Endothelial cell of umbilical vein (primary cell): ENCODE results near the gene CDH23.

Experiments used
- CTCF ChIP-seq, 2 donors: IDR thresholded peaks; 1 replicate in 1 of 2; 2 replicates in 1 of 2; pipeline ENCODE4 v1.5.1; 2011; ENCODE audit warnings: low read length in 2 of 2, mild to moderate bottlenecking in 2 of 2, moderate library complexity in 2 of 2, control low read depth in 1 of 2, inconsistent platforms in 1 of 2, low read depth in 1 of 2; ENCODE audit not compliant: insufficient read depth in 1 of 2; ENCODE audit errors: extremely low read depth in 1 of 2
- EZH2 ChIP-seq: IDR thresholded peaks from 2 replicates; pipeline ENCODE4 v1.6.1; 2012; ENCODE audit warnings: borderline replicate concordance, low read depth, mild to moderate bottlenecking, moderate library complexity, low read length, inconsistent platforms; ENCODE audit not compliant: severe bottlenecking
- FOS ChIP-seq: IDR thresholded peaks from 2 replicates; pipeline ENCODE4 v1.6.1; 2011; ENCODE audit warnings: mild to moderate bottlenecking, low read length, moderate library complexity, borderline replicate concordance; ENCODE audit not compliant: insufficient read depth
- JUN ChIP-seq: IDR thresholded peaks from 2 replicates; pipeline ENCODE4 v1.6.1; 2011; ENCODE audit warnings: borderline replicate concordance, low read depth; ENCODE audit not compliant: insufficient read length, insufficient read depth
- MAX ChIP-seq: IDR thresholded peaks from 2 replicates; pipeline ENCODE4 v1.6.1; 2011; ENCODE audit not compliant: insufficient read depth, insufficient read length
- MYC ChIP-seq: IDR thresholded peaks from one replicate; pipeline ENCODE4 v1.6.1; 2011; ENCODE audit warnings: mild to moderate bottlenecking, low read depth, low read length
- POLR2A ChIP-seq: IDR thresholded peaks from 2 replicates; pipeline ENCODE4 v1.6.1; 2012; ENCODE audit warnings: low read depth, mild to moderate bottlenecking, control low read depth, low read length
- POLR2AphosphoS5 ChIP-seq: IDR thresholded peaks from 2 replicates; pipeline ENCODE4 v1.6.1; 2012; ENCODE audit warnings: low read depth, mild to moderate bottlenecking, control low read depth, low read length, moderate library complexity; ENCODE audit not compliant: insufficient read depth

- TF ChIP-seq FOS: no peak
- TF ChIP-seq CTCF (IDR thresholded peaks at IDR 0.05; ENCODE audit: extremely low read depth in 1 of 2, insufficient read depth in 1 of 2, low read depth in 1 of 2, low read length in 2 of 2): no peak
- TF ChIP-seq EZH2: no peak
- no peak for TF ChIP-seq POLR2A
- no peak for TF ChIP-seq MYC
- TF ChIP-seq POLR2AphosphoS5: no peak
- TF ChIP-seq MAX: no peak
- TF ChIP-seq JUN: no peak
Measured at GRCh38 chr10:71641986-71642385, 245.3 kb downstream of the CDH23 start.
